ENCODE data around the gene SLC6A3.

DNA sequence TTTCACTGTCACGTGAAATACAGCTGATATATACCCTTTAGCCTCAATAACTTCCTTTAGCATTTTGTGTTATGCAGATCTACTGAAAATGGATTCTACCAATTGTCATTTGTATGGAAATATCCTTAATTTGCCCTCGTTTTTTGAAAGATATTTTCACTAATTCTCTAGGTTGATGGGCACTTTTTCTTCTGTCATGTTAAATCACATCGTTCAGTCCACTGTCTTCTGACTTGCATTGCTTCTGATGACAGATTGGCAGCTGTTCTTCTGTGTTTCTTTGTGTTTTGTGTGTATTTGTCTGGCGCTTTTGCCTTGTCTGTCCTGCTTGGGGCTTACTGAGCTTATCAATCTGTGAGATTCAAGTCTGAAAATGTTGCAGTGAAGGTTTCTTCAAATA is 90.7 kb downstream of the SLC6A3 start:
- TF ChIP-seq YY1 (IDR thresholded peaks at IDR 0.05; ENCODE audit: insufficient read depth, insufficient read length), result no peak
- no peak for TF ChIP-seq SUZ12 (IDR thresholded peaks at IDR 0.05; ENCODE audit: extremely low read depth, insufficient read depth, insufficient read length)
